ENCODE data around the gene PKD1L1. TPM values are rescaled to one million over a fixed set of nuclear protein-coding genes. Genes with fewer than 3 reads are reported as not detected.

The PKD1L1 gene
- total RNA-seq, 3 donors from 2014 or later (not counting 1 experiment from before 2014, with no cell fraction given) = 0.33 to 0.48 (median 0.38) TPM

DNA sequence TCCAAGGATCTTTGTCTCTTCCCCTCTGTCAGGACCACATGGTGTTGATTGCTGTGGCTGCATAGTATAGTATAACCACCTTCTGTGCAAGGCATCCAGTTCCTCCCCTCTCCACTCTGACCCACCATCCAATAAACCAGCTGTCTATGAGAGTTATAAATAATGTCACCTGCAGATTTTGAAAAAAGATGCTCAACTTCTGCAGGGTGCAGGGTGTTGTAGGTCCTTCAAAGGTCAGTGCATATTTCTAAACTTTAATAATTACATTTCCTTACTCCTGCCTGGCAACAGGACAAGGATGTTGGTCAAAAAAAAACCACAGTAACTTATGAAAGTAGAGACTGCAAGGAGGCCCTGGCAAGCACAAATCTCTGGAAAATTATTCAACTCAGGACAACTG lies 166.2 kb downstream of the PKD1L1 start:
- Mint-ChIP-seq H3K9me3 (no peaks in the 10 kb centered on the region), H3K4me3 (no peak overlapping the region), H3K4me1 (no peaks in the 10 kb centered on the region), H3K36me3 (no peaks in the 10 kb centered on the region), H3K27me3 (ENCODE audit: low read depth in 2 of 2) (peaks cover 4 to 19% of the 10 kb centered on the region in 2 donors), H3K27ac (no peak overlapping the region)
- TF ChIP-seq, protein P1, sequence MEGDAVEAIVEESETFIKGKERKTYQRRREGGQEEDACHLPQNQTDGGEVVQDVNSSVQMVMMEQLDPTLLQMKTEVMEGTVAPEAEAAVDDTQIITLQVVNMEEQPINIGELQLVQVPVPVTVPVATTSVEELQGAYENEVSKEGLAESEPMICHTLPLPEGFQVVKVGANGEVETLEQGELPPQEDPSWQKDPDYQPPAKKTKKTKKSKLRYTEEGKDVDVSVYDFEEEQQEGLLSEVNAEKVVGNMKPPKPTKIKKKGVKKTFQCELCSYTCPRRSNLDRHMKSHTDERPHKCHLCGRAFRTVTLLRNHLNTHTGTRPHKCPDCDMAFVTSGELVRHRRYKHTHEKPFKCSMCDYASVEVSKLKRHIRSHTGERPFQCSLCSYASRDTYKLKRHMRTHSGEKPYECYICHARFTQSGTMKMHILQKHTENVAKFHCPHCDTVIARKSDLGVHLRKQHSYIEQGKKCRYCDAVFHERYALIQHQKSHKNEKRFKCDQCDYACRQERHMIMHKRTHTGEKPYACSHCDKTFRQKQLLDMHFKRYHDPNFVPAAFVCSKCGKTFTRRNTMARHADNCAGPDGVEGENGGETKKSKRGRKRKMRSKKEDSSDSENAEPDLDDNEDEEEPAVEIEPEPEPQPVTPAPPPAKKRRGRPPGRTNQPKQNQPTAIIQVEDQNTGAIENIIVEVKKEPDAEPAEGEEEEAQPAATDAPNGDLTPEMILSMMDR (IDR thresholded peaks at IDR 0.05) = no peak
- Histone ChIP-seq H3K27me3 (ENCODE audit: control insufficient read depth, insufficient read depth, low read length) (no peaks in the 10 kb centered on the region), H3K36me3 (ENCODE audit: control insufficient read depth, insufficient read depth, low read length) (no peaks in the 10 kb centered on the region), H3K9me3 (ENCODE audit: control insufficient read depth, insufficient read depth, low read length) (no peaks in the 10 kb centered on the region), H3K4me1 (ENCODE audit: control insufficient read depth, insufficient read depth, low read length) (no peaks in the 10 kb centered on the region), H3K27ac (ENCODE audit: low read length) (no peak overlapping the region), H3K4me3 (ENCODE audit: low read length) (no peak overlapping the region)
- no peak for DNase-seq
- intact Hi-C loops (cut with micrococcal nuclease) = no loop called here
- no peak for ATAC-seq

DNA sequence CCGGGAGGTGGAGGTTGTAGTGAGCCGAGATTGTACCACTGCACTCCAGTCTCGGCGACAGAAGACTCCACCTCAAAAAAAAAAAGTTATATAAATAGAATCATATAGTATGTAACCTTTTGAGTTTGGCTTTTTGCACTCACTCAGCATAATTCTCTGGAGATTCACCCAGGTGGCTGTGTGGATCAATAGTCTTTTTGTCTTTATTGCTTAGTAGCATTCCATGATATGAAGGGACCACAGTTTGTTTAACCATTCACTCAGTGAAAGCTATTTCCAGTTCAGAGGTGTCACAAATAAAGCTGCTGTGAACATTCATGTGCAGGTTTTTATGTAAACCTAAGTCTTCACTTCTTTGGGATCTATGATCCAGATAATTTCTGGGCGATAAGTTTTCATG lies 167.7 kb downstream of the PKD1L1 start:
- intact Hi-C loops (cut with micrococcal nuclease) = no loop called here
- Histone ChIP-seq H3K36me3 (ENCODE audit: control insufficient read depth, insufficient read depth, low read length) (no peaks in the 10 kb centered on the region), H3K4me3 (ENCODE audit: low read length) (no peak overlapping the region), H3K27ac (ENCODE audit: low read length) (no peak overlapping the region), H3K9me3 (ENCODE audit: control insufficient read depth, insufficient read depth, low read length) (no peaks in the 10 kb centered on the region), H3K4me1 (ENCODE audit: control insufficient read depth, insufficient read depth, low read length) (no peaks in the 10 kb centered on the region), H3K27me3 (ENCODE audit: control insufficient read depth, insufficient read depth, low read length) (no peaks in the 10 kb centered on the region)
- 90% methylated on average over 1 of the region's 5 CpGs for WGBS (ENCODE audit: insufficient coverage)
- Mint-ChIP-seq H3K9me3 (no peaks in the 10 kb centered on the region), H3K36me3 (no peaks in the 10 kb centered on the region), H3K4me3 (no peak overlapping the region), H3K4me1 (no peaks in the 10 kb centered on the region), H3K27me3 (ENCODE audit: low read depth in 2 of 2) (peaks cover 2 to 12% of the 10 kb centered on the region in 2 donors), H3K27ac (no peak overlapping the region)
- DNase-seq (no peak), ATAC-seq (no peak)
- TF ChIP-seq, protein P1 (IDR thresholded peaks at IDR 0.05) = no peak

DNA sequence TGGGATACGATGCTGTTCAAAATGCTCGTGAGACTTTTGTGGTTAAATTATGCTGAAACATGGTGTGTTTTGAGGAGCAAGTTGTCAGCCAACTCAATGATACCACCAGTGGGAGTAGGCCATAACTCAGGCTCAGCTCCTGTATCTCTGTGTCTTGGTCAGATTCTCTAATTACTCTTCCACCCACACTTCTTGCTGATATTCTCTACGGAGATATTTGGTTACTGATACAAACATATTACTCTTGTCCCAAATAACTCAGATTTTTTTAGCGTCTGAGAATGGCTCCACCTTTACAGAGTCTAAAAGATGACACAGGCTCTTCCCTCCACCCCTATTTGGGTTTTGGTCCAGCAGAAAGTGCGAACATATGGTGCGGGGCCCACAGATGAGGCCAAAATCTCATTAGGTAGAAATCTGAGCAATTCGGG lies 168.9 kb downstream of the PKD1L1 start:
- Mint-ChIP-seq H3K9me3 (no peaks in the 10 kb centered on the region), H3K27me3 (ENCODE audit: low read depth in 2 of 2) (peaks cover 2 to 12% of the 10 kb centered on the region in 2 donors), H3K4me3 (no peak overlapping the region), H3K27ac (no peak overlapping the region), H3K4me1 (no peaks in the 10 kb centered on the region), H3K36me3 (no peaks in the 10 kb centered on the region)
- H3K36me3 ChIP-seq (ENCODE audit: control insufficient read depth, insufficient read depth, low read length) = no peaks in the 10 kb centered on the region
- intact Hi-C loops (cut with micrococcal nuclease) = no loop called here
- 87% methylated on average over 7 of the region's 7 CpGs for WGBS (ENCODE audit: insufficient coverage)
- DNase-seq (no peak), ATAC-seq (no peak)
- TF ChIP-seq, protein P1 (IDR thresholded peaks at IDR 0.05) = no peak
- H3K9me3 ChIP-seq (ENCODE audit: control insufficient read depth, insufficient read depth, low read length) = no peaks in the 10 kb centered on the region
- no peaks in the 10 kb centered on the region for H3K27me3 ChIP-seq (ENCODE audit: control insufficient read depth, insufficient read depth, low read length)
- no peaks in the 10 kb centered on the region for H3K4me1 ChIP-seq (ENCODE audit: control insufficient read depth, insufficient read depth, low read length)
- no peak overlapping the region for H3K4me3 ChIP-seq (ENCODE audit: low read length)
- no peak overlapping the region for H3K27ac ChIP-seq (ENCODE audit: low read length)

DNA sequence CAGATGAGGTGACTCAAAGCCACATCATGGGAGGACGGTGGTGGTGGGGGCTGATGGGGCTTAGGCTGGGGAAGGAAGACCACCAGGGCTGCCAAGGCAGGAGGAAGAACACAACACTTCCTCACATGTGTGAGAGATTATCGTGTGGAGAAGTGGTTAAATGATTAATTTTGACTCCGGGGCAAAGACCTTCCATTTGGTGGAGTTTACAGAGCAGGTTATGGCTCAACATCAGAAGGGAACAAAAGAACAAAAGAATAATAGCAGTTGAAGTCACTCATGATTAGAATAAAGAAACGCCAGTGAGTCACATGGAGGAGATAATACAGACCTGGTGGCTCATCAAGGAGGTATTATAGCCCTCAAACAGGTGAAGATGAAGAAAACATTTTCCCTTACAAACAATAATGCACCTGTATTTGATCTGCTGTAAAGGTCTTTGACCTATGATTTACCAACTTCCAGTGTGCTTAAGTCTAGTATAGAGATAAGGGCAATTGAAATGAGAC lies 170.1 kb downstream of the PKD1L1 start:
- H3K9me3 Mint-ChIP-seq = no peaks in the 10 kb centered on the region
- 58% methylated on average over 4 of the region's 4 CpGs for WGBS (ENCODE audit: insufficient coverage)
- no peaks in the 10 kb centered on the region for H3K36me3 ChIP-seq (ENCODE audit: control insufficient read depth, insufficient read depth, low read length)
- no peaks in the 10 kb centered on the region for H3K4me1 ChIP-seq (ENCODE audit: control insufficient read depth, insufficient read depth, low read length)
- TF ChIP-seq, protein P1 (IDR thresholded peaks at IDR 0.05) = no peak
- intact Hi-C loops (cut with micrococcal nuclease) = no loop called here
- no peaks in the 10 kb centered on the region for H3K4me1 Mint-ChIP-seq
- H3K27ac ChIP-seq (ENCODE audit: low read length) = no peak overlapping the region
- H3K27me3 Mint-ChIP-seq (ENCODE audit: low read depth in 2 of 2) = peaks cover 2 to 12% of the 10 kb centered on the region in 2 donors
- H3K9me3 ChIP-seq (ENCODE audit: control insufficient read depth, insufficient read depth, low read length) = no peaks in the 10 kb centered on the region
- no peaks in the 10 kb centered on the region for H3K27me3 ChIP-seq (ENCODE audit: control insufficient read depth, insufficient read depth, low read length)
- DNase-seq (no peak), ATAC-seq (peak in 1 of 3 donors; percentile 17)
- no peak overlapping the region for H3K27ac Mint-ChIP-seq
- no peaks in the 10 kb centered on the region for H3K36me3 Mint-ChIP-seq
- H3K4me3 ChIP-seq (ENCODE audit: low read length) = no peak overlapping the region
- no peak overlapping the region for H3K4me3 Mint-ChIP-seq
